CD4-positive, CD25-positive, alpha-beta regulatory T cell (primary cell): ENCODE data around the gene MBOAT7. TPM values are rescaled to one million over a fixed set of nuclear protein-coding genes. Genes with fewer than 3 reads are reported as not detected.

Experiments
- ATAC-seq, 2 donors: fragments of 150-1000 bp; cut with Tn5 transposase; one replicate each; pipeline ENCODE4 v1.10.0; 2021; ENCODE audit warnings: low read depth in 2 of 2, moderate number of reproducible peaks in 2 of 2, moderate library complexity in 1 of 2
- DNase-seq, 3 donors: peaks; one replicate each; pipeline versions ENCODE4 v3.0.0 to v3.0.0-alpha.2; 2012 to 2022; ENCODE audit warnings: mixed read lengths in 1 of 3
- H3K27ac ChIP-seq: one replicate; pipeline ENCODE4 v1.7.0; 2013; ENCODE audit warnings: mild to moderate bottlenecking, low read length; ENCODE audit not compliant: insufficient read depth, poor library complexity, severe bottlenecking
- H3K27me3 ChIP-seq: one replicate; pipeline ENCODE4 v1.7.0; 2013; ENCODE audit warnings: low read length; ENCODE audit not compliant: control insufficient read depth, insufficient read depth
- H3K36me3 ChIP-seq: one replicate; pipeline ENCODE4 v1.7.0; 2013; ENCODE audit warnings: mild to moderate bottlenecking, low read length, moderate library complexity; ENCODE audit not compliant: control insufficient read depth, insufficient read depth
- H3K4me1 ChIP-seq: 2 replicates; pipeline ENCODE4 v1.7.0; 2013; ENCODE audit warnings: mild to moderate bottlenecking, low read length; ENCODE audit not compliant: insufficient read depth, control insufficient read depth, poor library complexity, severe bottlenecking
- H3K4me3 ChIP-seq: one replicate; pipeline ENCODE4 v1.7.0; 2013; ENCODE audit warnings: low read depth, mild to moderate bottlenecking, low read length, moderate library complexity
- H3K9me3 ChIP-seq, 2 experiments: 1 replicate in 1 of 2; 2 replicates in 1 of 2; pipeline ENCODE4 v1.7.0; 2013; ENCODE audit warnings: low read length in 2 of 2, mild to moderate bottlenecking in 1 of 2, moderate library complexity in 1 of 2; ENCODE audit not compliant: control insufficient read depth in 2 of 2
- H3K27ac Mint-ChIP-seq, 3 donors: one replicate each; pipeline ENCODE4 v1.8.0; 2020 to 2022; ENCODE audit warnings: mild to moderate bottlenecking in 3 of 3, mixed read lengths in 3 of 3, moderate library complexity in 2 of 3
- H3K27me3 Mint-ChIP-seq: one replicate; pipeline ENCODE4 v1.8.0; 2022; ENCODE audit warnings: mild to moderate bottlenecking, mixed read lengths
- H3K36me3 Mint-ChIP-seq: one replicate; pipeline ENCODE4 v1.8.0; 2020; ENCODE audit warnings: mixed read lengths
- H3K4me1 Mint-ChIP-seq, 4 donors: one replicate each; pipeline ENCODE4 v1.8.0; 2020 to 2022; ENCODE audit warnings: mixed read lengths in 4 of 4, mild to moderate bottlenecking in 1 of 4
- H3K4me3 Mint-ChIP-seq, 4 donors: one replicate each; pipeline ENCODE4 v1.8.0; 2020 to 2022; ENCODE audit warnings: mild to moderate bottlenecking in 4 of 4, mixed read lengths in 4 of 4, moderate library complexity in 3 of 4
- H3K9me3 Mint-ChIP-seq, 7 donors: one replicate each; pipeline ENCODE4 v1.8.0; 2020 to 2022; ENCODE audit warnings: mixed read lengths in 7 of 7, mild to moderate bottlenecking in 3 of 7, moderate library complexity in 2 of 7
- polyA plus RNA-seq, 4 donors: library from polyadenylated mRNA; unstranded; fragments of 300-500 nt; fragmentation: Illumina TruSeq; gene quantifications; one replicate each; pipeline ENCODE4 v1.2.3, GENCODE V29; 2021
- total RNA-seq: library from RNA; stranded (reverse); gene quantifications from one replicate; pipeline ENCODE4 v1.2.3, GENCODE V29; 2022

Gene MBOAT7
- total and polyA plus RNA-seq, 5 donors from 2014 or later = 10.8 to 25.8 (median 15.8) TPM

DNA sequence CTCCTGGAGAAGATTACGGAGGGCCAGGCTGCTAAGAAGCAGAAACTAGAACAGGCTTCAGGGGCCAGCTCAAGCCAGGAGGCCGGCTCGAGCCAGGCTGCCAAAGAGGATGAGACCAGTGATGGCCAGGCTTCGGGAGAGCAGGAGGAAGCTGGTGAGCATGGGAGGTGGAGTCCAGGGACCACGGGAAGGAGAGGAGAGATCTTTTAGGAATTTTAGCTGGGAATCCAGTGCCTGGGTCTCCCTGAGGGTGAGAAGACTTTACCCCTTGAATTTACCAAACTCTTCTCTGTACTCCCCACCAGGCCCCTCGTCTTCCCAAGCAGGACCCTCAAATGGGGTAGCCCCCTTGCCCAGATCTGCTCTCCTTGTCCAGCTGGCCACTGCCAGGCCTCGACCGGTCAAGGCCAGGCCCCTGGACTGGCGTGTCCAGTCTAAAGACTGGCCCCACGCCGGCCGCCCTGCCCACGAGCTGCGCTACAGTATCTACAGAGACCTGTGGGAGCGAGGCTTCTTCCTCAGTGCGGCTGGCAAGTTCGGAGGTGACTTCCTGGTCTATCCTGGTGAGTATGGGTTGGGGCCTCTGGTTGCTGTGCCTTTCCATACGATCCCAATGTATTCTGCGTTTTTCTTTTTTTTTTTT is 2.6 kb upstream of the MBOAT7 start:
- peaks cover 26% of the 10 kb centered on the region for H3K4me1 ChIP-seq
- Mint-ChIP-seq H3K36me3 (peaks cover 7% of the 10 kb centered on the region), H3K4me3 (peak overlapping the region; percentile 92 to 97 (median 96)), H3K27me3 (no peaks in the 10 kb centered on the region), H3K27ac (peak overlapping the region; percentile 84 to 93 (median 86)), H3K4me1 (peaks cover 0 to 48% (median 26%) of the 10 kb centered on the region in 4 donors), H3K9me3 (no peaks in the 10 kb centered on the region)
- no peak for ATAC-seq
- H3K36me3 ChIP-seq = peaks cover 7% of the 10 kb centered on the region
- peak overlapping the region; percentile 58 for H3K4me3 ChIP-seq
- no peaks in the 10 kb centered on the region for H3K9me3 ChIP-seq
- H3K27ac ChIP-seq = peak overlapping the region; percentile 100
- no peaks in the 10 kb centered on the region for H3K27me3 ChIP-seq
- DNase-seq = no peak

DNA sequence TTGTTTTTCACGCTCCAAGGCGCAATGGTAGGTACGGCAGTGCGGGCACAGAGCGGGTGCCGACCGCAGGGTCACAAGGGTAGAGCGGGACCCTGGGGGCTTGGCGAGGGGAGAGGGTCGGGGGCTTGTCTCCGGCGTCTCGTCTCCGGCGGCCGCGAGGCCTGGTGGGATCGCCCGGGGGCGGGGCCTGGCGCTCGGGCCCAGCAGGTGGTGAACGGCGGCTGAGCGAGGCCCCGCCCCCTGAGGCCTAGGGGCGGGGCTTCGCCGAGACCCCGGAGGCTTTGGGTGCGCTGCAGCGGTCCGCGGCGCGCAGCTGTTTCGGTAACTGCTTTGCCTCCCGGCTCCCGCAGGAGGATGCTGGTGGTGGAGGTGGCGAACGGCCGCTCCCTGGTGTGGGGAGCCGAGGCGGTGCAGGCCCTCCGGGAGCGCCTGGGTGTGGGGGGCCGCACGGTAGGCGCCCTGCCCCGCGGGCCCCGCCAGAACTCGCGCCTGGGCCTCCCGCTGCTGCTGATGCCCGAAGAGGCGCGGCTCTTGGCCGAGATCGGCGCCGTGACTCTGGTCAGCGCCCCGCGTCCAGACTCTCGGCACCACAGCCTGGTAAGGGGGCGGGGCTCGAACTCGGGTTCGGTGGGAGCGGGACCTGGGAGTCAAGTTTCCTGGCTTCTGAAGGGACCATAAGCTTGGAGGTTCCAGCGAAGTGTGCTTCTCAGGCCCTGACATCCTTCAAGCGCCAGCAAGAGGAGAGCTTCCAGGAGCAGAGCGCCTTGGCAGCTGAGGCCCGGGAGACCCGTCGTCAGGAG is 1.8 kb upstream of the MBOAT7 start, which contains the start of gene TSEN34:
Gene TSEN34, plus strand, starts transcription at position 298 of the 800 bp plus-strand sequence. Its CDS starts 57 bp downstream, at position 355.
- Mint-ChIP-seq H3K27me3 (no peaks in the 10 kb centered on the region), H3K4me1 (peaks cover 0 to 55% (median 26%) of the 10 kb centered on the region in 4 donors)
- H3K36me3 ChIP-seq = peaks cover 7% of the 10 kb centered on the region

GRCh38 chr19:54190503-54191010 is 1.2 kb upstream of the MBOAT7 start:
- Histone ChIP-seq H3K4me1 (peaks cover 26% of the 10 kb centered on the region), H3K36me3 (peaks cover 7% of the 10 kb centered on the region), H3K27ac (peak overlapping the region; percentile 100), H3K27me3 (no peaks in the 10 kb centered on the region), H3K9me3 (no peaks in the 10 kb centered on the region), H3K4me3 (peak overlapping the region; percentile 59)
- peak; percentile 64 to 65 for ATAC-seq
- Mint-ChIP-seq H3K27ac (peak overlapping the region; percentile 99 to 100 (median 99)), H3K9me3 (no peaks in the 10 kb centered on the region), H3K4me3 (peak overlapping the region; percentile 95 to 97 (median 96)), H3K36me3 (peaks cover 10% of the 10 kb centered on the region), H3K27me3 (no peaks in the 10 kb centered on the region), H3K4me1 (peaks cover 0 to 55% (median 26%) of the 10 kb centered on the region in 4 donors)
- DNase-seq = peak; percentile 100

More for the DNA sequence above, 1.8 kb upstream of the MBOAT7 start, which contains the start of gene TSEN34:
- H3K27ac ChIP-seq = peak within 1 kb of the TSS; percentile 100
- peaks cover 26% of the 10 kb centered on the region for H3K4me1 ChIP-seq
- H3K27me3 ChIP-seq = no peaks in the 10 kb centered on the region
- peak; percentile 18 to 19 for ATAC-seq
- H3K9me3 Mint-ChIP-seq = no peaks in the 10 kb centered on the region
- no peaks in the 10 kb centered on the region for H3K9me3 ChIP-seq
- peak within 1 kb of the TSS; percentile 69 for H3K4me3 ChIP-seq
- peaks cover 9% of the 10 kb centered on the region for H3K36me3 Mint-ChIP-seq
- H3K4me3 Mint-ChIP-seq = peak within 1 kb of the TSS; percentile 95 to 97 (median 96)
- peak within 1 kb of the TSS; percentile 99 to 100 (median 99) for H3K27ac Mint-ChIP-seq
- peak in 2 of 3 donors; percentile 83 to 91 for DNase-seq

GRCh38 chr19:54189735-54190502 is 539 bp upstream of the MBOAT7 start:
- H3K27ac ChIP-seq = peak overlapping the region; percentile 100

DNA sequence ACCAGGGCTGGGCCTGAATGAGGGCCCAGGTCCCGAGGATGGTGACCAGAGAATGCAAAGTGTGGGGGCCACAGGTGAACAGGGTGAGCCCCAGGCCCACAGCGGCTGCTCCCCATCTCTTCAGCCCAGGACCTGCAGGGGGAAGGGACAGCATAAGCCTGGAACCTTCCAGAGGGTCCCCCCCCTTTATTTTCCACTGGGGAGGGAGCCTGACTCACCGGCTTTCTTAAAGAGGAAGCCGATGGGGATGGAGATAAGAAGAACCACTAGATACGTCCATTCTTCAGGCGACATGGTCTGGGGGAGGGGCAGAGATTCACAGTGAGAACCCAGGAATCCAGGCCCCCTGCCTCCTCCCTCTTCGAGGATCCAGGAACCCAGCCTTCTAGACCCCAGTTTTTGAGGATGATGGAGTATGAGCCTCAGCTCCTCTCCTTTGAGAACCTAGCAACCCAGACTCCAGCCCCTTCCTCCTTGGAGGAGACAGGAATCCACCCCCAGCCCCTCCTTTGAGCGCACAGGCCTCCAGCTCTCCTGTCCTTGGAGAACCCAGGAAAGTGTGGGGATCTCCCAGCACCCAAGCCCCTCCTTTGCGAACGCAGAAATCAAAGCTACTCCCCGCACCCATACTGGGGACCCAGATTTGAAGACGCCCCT is 1.0 kb downstream of the MBOAT7 start:
- Mint-ChIP-seq H3K4me1 (peaks cover 0 to 53% (median 26%) of the 10 kb centered on the region in 4 donors), H3K9me3 (no peaks in the 10 kb centered on the region), H3K27me3 (no peaks in the 10 kb centered on the region), H3K36me3 (peaks cover 12% of the 10 kb centered on the region), H3K4me3 (peak overlapping the region; percentile 76 to 91 (median 81)), H3K27ac (peak overlapping the region; percentile 86 to 93 (median 90))
- peaks cover 2% of the 10 kb centered on the region for H3K36me3 ChIP-seq
- no peaks in the 10 kb centered on the region for H3K27me3 ChIP-seq
- no peak overlapping the region for H3K4me3 ChIP-seq
- H3K4me1 ChIP-seq = peaks cover 26% of the 10 kb centered on the region
- H3K9me3 ChIP-seq = no peaks in the 10 kb centered on the region
- DNase-seq = peak in 2 of 3 donors; percentile 52 to 63
- H3K27ac ChIP-seq = peak overlapping the region; percentile 100
- no peak for ATAC-seq

More at GRCh38 chr19:54189735-54190502, 539 bp upstream of the MBOAT7 start:
- Histone ChIP-seq H3K36me3 (peaks cover 7% of the 10 kb centered on the region), H3K4me1 (peaks cover 26% of the 10 kb centered on the region), H3K27me3 (no peaks in the 10 kb centered on the region), H3K9me3 (no peaks in the 10 kb centered on the region), H3K4me3 (peak overlapping the region; percentile 69)
- no peaks in the 10 kb centered on the region for H3K9me3 Mint-ChIP-seq
- H3K4me3 Mint-ChIP-seq = peak overlapping the region; percentile 95 to 97 (median 96)
- peak overlapping the region; percentile 99 to 100 (median 99) for H3K27ac Mint-ChIP-seq
- peaks cover 0 to 55% (median 26%) of the 10 kb centered on the region in 4 donors for H3K4me1 Mint-ChIP-seq
- no peaks in the 10 kb centered on the region for H3K27me3 Mint-ChIP-seq
- ATAC-seq (peak; percentile 59 to 61), DNase-seq (peak; percentile 100)
- H3K36me3 Mint-ChIP-seq = peaks cover 5% of the 10 kb centered on the region

DNA sequence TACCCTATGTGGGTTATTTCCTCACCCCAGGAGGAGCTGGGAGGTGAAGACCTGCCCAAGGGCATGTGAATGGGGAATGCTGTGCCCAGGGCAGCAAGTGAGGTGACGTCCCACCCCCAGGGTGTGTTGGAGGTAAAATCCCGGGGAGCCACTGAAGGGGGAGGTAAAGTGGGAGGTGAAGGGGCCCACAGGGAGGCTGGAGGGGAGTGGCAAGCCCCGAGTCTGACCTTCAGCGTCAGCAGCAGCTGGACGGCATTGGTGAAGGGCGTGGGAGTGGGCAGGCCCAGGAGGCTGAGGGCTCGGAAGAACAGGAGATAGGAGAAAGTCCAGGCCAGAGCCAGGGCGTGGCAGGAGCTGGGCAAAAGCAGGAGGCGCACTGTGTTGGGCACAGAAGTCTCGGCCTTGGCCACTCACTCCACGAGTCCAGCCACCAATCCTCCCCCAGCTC is 2.4 kb downstream of the MBOAT7 start:
- DNase-seq (no peak), ATAC-seq (no peak)
- Mint-ChIP-seq H3K4me3 (peak overlapping the region in 3 of 4 donors; percentile 68 to 85 (median 77)), H3K27me3 (no peaks in the 10 kb centered on the region), H3K4me1 (peaks cover 0 to 39% (median 18%) of the 10 kb centered on the region in 4 donors), H3K36me3 (peaks cover 12% of the 10 kb centered on the region), H3K27ac (peak overlapping the region in 1 of 3 donors; percentile 90), H3K9me3 (no peaks in the 10 kb centered on the region)
- Histone ChIP-seq H3K4me1 (peaks cover 22% of the 10 kb centered on the region), H3K9me3 (no peaks in the 10 kb centered on the region), H3K4me3 (no peak overlapping the region), H3K36me3 (no peaks in the 10 kb centered on the region), H3K27me3 (no peaks in the 10 kb centered on the region), H3K27ac (no peak overlapping the region)
